Stimulated activated CD4-positive, alpha-beta T cell treated with anti-CD3 and anti-CD28 coated beads, Interleukin-2, amount 100 ng/mL, for 48 hours (primary cell): ENCODE results near the gene LRP3.
"Not testable (repeated sequence)": the region's sequence is repeated elsewhere in the genome, so short reads cannot be mapped to it uniquely, and the experiment has no call there.

Experiments
- DNase-seq, 2 donors: peaks; one replicate each; pipeline ENCODE4 v3.0.0-alpha.2; 2020

LRP3 gene

DNA sequence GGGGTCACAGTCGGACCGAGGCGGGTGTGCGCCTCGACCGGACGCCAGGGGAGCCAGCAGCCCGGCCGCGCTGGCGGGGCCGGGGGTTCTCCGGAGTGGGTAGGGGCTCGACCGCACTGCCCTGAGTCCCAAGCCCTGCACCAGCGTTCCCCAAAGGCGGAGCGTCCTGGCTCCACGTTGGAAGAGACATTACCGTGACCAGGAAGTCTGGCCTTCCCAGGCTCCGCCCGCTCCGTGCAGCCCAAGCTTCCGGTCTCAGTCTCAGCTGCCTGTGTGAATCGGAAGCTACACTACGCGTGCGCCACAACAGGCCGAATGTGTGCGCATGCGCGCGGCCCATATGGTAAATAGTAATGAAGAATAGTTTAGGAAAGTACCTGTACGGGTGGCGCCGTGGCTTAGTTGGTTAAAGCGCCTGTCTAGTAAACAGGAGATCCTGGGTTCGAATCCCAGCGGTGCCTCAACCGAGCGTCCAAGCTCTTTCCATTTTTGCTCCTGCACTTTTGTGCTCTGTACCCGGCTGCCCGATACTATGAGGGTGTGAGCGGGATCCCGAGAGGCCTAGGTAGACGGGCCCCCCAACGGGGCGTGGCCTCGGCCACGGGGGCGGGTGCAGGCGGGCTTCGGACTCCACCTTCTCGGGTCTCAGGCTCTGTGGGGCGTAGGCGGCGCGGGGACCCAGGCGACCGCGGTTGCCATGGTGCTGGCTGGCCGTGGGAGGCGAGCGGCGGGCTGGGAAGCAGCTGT is 17.3 kb upstream of the LRP3 start:
- DNase-seq, result peak; percentile 94

DNA sequence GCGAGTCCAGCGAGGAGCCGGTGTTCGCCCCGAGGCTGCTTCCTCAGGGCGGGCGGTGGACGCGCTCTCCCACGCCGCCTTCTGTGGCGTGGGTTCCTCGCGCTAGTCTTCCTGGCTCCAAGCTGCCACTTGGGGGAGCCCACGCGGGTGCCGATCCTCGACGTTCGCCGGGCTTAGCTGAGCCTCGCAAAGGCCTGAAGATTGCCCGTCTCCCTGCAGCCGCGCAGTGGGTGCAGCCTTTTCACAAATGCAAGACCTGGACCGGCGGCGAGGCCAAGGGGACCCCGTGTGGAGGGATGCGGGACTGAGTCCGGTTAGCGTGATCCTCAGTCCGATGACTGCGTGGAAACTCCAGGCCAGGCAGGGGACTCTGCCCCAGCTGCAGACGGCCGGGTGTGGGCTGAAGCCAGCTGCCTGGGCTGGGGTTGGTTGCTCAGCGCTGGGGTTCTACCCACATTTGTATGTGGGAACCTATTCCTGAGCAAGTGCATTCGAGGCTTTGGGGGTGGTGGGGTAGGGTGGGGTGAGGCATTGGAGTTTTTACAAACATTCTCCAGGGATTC is 16.6 kb upstream of the LRP3 start:
- no peak for DNase-seq

- no peak for DNase-seq
Observed at GRCh38 chr19:33186431-33187182, 7.5 kb upstream of the LRP3 start.

GRCh38 chr19:33187183-33187540 is 7.0 kb upstream of the LRP3 start:
- DNase-seq, result no peak

- no peak for DNase-seq
Observed at GRCh38 chr19:33189453-33189852, 4.7 kb upstream of the LRP3 start.

DNA sequence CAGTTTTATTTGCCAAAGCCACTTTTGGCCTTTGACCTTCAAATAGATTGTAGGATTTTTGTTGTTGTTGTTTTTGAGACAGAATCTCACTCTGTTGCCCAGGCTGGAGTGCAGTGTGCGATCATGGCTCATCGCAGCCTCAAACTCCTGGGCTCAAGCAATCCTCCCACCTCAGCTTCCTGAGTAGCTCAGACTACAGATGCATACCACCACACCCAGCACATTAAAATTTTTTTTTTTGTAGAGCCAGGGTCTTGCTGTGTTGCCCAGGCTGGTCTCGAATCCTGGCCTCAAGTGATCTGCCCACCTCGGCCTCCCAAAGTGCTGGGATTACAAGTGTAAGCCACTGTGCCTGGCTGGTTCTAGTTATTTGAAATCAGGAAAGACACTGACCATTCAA is 3.0 kb upstream of the LRP3 start:
- not testable (repeated sequence) for DNase-seq

DNA sequence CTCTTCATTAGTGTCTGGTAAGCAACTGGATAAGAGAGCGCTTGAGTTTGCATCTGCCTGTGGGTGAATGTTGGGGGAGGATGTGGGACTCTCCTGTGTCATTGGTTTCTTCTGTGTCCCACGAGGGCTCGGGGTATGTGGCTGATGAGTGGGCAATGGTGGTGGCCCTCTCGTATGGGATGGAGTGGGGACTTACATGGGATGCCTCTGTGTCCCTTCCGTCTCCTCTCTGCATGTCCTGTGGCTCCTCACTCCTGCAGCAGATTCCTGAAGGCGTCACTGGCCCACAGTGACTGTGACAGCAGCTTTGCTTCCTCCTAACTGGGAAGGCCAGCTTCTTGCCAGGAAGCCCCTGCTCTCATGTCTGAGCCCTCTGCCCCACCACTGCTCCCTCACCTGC is 2.6 kb upstream of the LRP3 start:
- no peak for DNase-seq

DNA sequence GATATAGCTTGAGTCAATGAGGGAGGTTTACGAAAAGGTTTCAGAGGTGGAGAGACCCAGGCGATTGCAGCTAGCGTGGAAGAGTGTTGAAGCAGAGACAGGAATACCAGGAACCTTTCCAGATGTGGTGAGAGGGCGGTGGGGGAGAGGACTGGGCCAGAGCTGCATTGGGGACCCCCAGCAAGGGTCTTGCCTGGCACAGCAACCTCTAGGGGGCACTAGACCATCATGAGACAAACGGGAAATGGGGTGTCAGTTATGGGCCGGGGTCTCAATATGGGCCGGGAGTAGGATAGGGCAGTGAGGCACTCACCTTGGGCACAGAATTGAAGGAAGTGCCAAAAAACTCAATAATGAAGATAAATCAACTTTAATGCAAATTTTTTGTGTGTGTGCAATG is 2.1 kb upstream of the LRP3 start:
- DNase-seq, result no peak

DNA sequence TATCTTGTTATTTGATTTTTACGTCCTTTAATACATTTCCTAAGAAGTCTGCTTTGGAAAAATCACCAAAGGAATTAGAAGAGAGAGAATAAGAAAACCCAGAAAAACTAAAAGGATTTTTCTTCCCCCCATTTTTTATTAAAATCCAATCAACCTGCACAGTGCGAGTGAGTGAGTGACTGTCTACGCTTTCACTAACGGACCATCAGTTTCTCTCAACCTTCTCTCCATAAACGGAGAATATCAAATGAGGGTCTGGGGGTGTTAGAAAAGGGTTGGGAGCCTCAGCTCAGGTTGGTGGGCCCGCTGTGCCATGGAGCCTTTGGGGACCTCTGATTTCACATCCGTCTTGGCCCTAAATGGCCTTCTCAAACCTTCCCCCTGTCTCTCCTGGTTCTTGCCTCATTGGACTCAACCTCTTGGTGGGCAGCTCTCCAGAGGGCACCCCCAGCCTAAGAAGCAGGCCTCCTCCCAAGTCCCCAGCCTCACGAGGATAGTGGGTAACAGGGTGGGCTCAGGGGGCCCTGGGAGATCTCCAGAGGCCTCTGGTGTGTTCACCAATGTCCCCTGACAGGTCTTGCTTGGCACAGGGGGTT is 763 bp upstream of the LRP3 start:
- DNase-seq, result no peak

- DNase-seq, result no peak
Observed at GRCh38 chr19:33194532-33194885, 379 bp downstream of the LRP3 start.

GRCh38 chr19:33194886-33195644 is 935 bp downstream of the LRP3 start:
- no peak for DNase-seq

DNA sequence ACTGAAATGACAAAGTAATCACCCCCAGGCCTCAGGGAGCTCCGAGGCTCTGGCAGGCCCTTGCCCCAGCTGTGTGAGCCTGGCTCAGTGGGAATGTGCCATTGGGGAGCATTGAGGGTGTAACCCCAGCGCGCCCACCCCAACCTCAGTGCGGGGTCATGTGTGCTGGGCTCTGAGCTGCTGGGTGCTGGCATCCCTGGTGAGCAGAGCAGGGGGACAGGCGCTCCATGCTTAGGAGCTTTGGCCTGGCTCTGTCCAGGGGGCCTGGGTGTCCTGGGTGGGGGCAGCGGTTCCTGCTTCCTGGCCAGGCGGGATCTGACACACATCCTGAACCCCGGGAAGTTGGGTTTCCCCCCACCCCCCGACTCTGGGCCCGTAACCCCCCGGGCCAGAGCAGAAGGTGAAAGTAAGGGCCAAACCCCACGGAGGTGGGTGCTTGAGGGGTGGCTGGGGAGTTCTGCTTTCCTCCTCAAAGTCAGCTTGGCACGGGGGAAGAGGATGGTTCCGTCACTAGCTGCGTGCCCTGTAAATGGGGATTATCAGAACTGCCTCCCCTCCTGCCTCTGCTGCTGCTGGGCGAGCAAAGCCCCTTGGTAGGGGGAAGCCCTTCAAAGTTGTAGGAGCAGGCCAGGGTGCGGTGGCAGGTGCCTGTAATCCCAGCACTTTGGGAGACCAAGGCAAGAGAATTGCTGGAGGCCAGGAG is 1.7 kb downstream of the LRP3 start:
- no peak for DNase-seq

DNA sequence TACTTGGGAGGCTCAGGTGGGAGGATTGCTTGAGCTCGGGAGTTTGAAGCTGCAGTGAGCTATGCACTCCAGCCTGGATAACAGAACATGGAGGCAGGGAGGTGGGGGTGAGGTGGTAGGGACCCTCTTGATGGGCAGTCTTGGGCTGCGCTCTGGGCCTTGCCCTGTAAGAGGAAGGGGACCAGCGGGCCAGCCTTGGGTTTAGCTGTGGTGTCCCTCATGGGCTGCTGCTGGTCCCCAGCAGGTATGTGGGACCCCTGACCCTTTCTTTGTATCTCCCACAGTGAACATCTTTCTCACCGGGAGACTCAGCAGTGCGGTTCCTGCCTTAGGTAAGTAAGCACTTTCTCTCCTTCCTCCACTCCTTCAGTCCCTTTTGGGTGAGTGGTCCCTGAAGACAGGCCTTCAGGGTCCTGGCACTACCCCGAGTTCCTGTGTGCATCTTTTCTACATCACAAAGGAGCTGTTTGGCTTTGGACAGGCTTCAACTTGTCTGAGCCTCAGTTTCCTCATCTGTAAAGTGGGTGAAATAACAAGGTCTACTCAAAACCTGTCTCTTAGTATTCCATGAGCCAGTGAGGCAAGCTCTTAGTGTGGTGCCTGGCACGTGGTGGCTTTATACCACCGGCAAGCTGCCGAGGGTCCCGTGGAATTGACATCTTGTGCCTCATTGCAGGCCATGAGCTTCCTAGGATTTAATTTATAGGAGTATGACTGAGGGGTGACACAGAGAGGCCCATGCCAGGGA is 2.5 kb downstream of the LRP3 start:
- no peak for DNase-seq

DNA sequence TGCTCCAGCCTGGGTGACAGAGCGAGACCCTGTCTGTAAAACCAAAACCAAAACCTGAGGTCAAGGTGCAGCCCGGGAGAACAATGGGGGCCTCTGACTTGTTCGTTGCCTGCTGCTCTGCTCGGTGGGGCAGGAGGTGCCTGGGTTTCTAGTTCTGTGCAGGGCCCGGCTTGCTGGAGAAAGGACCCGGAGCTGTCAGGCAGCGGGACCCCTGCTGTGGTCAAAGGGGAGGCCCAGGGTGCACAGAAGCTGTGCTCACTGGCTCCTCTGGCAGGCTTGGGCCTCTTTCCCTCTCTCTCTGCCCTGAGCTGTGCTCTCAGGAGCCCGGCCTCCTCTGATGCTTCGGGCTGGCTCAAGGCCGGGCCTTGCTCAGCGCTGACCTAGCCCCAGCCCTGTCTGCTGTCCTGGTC is 3.5 kb downstream of the LRP3 start:
- DNase-seq, result no peak

DNA sequence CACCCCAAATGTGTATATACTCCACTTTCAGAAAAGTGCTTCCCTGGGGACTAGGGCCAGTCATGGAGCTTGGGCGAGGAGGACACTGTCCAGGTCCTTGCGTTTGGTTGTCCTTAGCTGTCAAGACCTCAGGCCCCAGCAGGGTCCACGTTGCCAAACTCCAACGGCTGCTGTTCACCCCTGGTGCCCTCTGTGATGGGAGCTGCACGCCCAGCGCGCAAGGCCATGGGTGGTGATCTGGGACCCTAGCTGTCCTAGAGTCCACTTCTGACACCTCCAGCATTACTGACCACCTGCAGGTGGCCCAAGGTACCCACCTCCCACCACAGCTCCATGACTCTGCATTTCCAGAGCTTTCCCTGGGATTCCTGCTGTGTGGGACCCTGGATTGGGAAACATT is 4.0 kb downstream of the LRP3 start:
- DNase-seq, result no peak

- DNase-seq, result no peak
Observed at GRCh38 chr19:33199441-33200265, 5.5 kb downstream of the LRP3 start.

GRCh38 chr19:33201473-33201872 is 7.3 kb downstream of the LRP3 start:
- DNase-seq, result no peak

- no peak for DNase-seq
Observed at GRCh38 chr19:33201886-33202545, 7.9 kb downstream of the LRP3 start.

DNA sequence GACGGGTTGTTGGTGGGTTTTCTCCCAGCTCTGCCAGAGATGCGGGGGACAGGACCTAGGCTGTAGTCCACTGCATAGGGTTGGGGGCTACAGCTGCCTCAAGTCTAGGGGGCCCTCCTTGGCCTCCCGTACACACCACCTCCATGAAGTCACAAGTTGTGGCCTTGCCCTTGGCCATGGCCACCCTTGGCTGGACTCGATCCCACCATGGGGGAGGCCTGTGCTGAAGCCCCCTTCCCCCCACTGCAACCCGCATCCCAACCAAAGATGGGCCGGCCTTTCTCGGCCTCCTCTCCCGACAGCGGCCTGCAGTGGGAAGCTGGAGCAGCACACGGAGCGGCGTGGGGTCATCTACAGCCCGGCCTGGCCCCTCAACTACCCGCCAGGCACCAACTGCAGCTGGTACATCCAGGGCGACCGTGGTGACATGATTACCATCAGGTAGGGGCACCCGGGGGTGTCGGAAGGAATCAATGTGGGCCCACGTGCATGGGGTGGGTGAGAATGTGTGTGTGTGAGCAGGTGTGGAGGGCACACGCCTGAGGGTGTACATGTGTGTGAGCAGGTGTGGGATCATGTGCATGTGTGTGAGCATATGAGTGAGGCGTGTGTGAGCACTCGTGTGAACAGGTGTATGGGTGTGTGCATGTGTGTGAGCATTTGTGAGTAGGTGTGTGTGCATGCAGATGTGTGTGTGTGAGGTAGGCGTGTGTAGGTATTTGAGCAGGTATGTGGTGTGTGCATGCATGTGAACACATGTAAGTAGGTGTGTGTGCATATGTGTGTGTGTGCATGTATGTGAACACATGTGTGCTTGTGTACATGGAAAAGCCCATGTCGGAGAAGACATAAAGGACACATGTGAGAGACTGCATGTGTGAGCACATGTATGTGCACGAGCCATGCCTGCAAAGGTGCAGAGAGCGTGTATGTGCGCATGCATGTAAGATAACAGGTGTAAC is 8.7 kb downstream of the LRP3 start:
- DNase-seq, result no peak
